Measurements from ENCODE around the gene ADAMTS8.

ADAMTS8 gene

DNA sequence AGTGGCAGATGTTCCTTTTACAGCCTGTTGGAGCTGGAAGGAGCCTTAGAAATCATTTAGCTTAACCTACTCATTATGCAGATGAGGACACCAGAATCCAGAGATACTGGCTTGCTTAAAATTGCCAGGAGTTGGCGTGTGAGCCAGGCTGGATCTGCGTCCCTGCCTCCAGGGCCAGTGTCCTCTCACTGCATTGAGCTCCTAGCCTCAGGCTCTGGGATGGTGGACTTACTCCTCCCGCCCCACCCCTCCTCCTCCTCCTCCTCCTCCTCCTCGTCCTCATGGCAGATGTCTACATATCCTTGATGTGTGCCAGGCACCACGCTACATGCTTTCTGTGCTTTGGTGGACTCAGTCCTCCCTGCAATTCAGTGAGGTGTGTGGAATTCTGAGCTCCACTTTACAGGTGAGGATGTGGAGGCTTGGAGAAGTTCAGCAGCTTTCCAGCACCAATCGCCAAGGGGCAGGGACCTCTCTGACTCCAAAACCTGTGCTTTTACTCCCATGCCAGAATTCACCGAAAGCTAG, 44.1 kb upstream of the ADAMTS8 start:
- TF ChIP-seq CREB1 (IDR thresholded peaks at IDR 0.05; ENCODE audit: low read depth) (no peak), RAD21 (IDR thresholded peaks at IDR 0.05; ENCODE audit: low read depth) (no peak), TCF12 (IDR thresholded peaks at IDR 0.05; ENCODE audit: low read depth) (no peak), CEBPB (IDR thresholded peaks at IDR 0.05) (no peak)

DNA sequence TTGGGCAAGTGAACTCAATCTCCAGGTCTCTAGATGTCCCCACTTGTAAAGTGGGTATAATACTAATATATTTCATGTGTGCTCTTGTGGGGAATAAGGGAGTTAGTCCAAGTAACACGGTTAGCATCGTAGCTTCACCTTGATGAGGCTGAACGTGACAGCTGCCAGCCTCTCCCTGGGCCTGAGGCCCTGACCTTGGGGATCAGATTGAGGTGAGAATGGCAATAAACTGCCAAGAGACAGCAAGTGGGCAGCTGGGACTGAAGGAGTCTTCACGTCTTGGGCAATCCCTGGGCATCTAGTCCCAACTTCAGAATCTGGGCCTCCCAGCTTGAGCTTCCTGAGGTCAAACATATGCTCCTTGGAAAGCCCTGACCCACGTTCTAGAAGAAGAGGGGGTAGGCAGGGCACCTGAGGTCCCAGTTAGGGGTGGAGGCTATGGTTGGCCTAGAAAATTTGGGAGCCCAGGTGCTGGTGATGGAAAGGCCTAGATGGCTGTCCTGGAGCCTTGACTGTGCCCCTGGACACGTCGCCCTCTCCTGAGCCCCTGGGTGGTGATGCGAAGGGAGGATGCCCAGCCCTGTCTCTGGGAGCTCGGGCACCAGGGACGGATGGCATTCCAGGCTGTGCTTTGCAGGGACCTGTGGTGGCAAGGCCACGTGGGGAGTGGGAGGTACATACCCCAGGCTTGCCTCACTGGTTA, 43.5 kb upstream of the ADAMTS8 start:
- TF ChIP-seq EP300 (IDR thresholded peaks at IDR 0.05; ENCODE audit: borderline replicate concordance) (no peak), TAF1 (IDR thresholded peaks at IDR 0.05; ENCODE audit: low read depth) (no peak), FOXM1 (IDR thresholded peaks at IDR 0.05; ENCODE audit: borderline replicate concordance, low read depth) (no peak), TCF12 (IDR thresholded peaks at IDR 0.05; ENCODE audit: low read depth) (no peak), EGR1 (IDR thresholded peaks at IDR 0.05) (no peak), YY1 (IDR thresholded peaks at IDR 0.05; ENCODE audit: low read depth) (no peak), CEBPB (IDR thresholded peaks at IDR 0.05) (no peak), CREB1 (IDR thresholded peaks at IDR 0.05; ENCODE audit: low read depth) (no peak), RAD21 (IDR thresholded peaks at IDR 0.05; ENCODE audit: low read depth) (no peak)
- TF ChIP-seq, protein P1, sequence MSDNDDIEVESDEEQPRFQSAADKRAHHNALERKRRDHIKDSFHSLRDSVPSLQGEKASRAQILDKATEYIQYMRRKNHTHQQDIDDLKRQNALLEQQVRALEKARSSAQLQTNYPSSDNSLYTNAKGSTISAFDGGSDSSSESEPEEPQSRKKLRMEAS (IDR thresholded peaks at IDR 0.05), result no peak
- TF ChIP-seq, protein P2, sequence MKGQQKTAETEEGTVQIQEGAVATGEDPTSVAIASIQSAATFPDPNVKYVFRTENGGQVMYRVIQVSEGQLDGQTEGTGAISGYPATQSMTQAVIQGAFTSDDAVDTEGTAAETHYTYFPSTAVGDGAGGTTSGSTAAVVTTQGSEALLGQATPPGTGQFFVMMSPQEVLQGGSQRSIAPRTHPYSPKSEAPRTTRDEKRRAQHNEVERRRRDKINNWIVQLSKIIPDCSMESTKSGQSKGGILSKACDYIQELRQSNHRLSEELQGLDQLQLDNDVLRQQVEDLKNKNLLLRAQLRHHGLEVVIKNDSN (IDR thresholded peaks at IDR 0.05), result no peak

DNA sequence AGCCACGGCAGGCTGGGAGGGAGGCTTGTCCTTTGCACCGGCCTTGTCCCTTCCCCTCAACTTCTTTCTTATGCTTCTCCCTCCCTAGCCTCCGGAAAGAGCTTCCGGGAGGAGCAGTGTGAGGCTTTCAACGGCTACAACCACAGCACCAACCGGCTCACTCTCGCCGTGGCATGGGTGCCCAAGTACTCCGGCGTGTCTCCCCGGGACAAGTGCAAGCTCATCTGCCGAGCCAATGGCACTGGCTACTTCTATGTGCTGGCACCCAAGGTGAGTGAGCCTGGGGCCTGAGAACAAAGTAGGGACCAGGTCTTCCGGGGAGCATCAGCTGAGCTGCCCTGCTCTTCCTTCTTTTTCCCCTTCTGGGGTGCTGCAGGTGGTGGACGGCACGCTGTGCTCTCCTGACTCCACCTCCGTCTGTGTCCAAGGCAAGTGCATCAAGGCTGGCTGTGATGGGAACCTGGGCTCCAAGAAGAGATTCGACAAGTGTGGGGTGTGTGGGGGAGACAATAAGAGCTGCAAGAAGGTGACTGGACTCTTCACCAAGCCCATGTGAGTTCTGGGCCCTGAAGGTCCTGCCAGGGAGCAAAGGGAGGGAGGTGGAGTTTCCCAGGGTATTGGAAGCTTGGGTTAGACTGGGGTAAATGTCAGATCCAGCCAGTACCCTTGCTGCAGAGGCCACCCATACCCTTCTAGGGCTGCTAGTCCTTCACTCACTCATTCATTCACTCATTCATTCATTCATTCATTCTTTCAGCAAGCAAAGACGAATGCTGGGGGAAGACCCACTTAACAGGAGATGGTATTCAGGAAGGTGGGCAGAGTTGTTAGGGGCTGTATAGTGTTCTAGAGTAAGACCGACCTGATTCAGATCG, 42.7 kb upstream of the ADAMTS8 start:
- TF ChIP-seq CEBPB (IDR thresholded peaks at IDR 0.05) (no peak), EP300 (IDR thresholded peaks at IDR 0.05; ENCODE audit: borderline replicate concordance) (no peak), TAF1 (IDR thresholded peaks at IDR 0.05; ENCODE audit: low read depth) (no peak), NFIC (IDR thresholded peaks at IDR 0.05) (no peak), EGR1 (IDR thresholded peaks at IDR 0.05) (no peak), TCF12 (IDR thresholded peaks at IDR 0.05; ENCODE audit: low read depth) (no peak), CREB1 (IDR thresholded peaks at IDR 0.05; ENCODE audit: low read depth) (no peak)
- TF ChIP-seq, protein P1 (IDR thresholded peaks at IDR 0.05), result no peak
- TF ChIP-seq, protein P2 (IDR thresholded peaks at IDR 0.05), result no peak
- TF ChIP-seq, protein P3, sequence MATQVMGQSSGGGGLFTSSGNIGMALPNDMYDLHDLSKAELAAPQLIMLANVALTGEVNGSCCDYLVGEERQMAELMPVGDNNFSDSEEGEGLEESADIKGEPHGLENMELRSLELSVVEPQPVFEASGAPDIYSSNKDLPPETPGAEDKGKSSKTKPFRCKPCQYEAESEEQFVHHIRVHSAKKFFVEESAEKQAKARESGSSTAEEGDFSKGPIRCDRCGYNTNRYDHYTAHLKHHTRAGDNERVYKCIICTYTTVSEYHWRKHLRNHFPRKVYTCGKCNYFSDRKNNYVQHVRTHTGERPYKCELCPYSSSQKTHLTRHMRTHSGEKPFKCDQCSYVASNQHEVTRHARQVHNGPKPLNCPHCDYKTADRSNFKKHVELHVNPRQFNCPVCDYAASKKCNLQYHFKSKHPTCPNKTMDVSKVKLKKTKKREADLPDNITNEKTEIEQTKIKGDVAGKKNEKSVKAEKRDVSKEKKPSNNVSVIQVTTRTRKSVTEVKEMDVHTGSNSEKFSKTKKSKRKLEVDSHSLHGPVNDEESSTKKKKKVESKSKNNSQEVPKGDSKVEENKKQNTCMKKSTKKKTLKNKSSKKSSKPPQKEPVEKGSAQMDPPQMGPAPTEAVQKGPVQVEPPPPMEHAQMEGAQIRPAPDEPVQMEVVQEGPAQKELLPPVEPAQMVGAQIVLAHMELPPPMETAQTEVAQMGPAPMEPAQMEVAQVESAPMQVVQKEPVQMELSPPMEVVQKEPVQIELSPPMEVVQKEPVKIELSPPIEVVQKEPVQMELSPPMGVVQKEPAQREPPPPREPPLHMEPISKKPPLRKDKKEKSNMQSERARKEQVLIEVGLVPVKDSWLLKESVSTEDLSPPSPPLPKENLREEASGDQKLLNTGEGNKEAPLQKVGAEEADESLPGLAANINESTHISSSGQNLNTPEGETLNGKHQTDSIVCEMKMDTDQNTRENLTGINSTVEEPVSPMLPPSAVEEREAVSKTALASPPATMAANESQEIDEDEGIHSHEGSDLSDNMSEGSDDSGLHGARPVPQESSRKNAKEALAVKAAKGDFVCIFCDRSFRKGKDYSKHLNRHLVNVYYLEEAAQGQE (IDR thresholded peaks at IDR 0.05; ENCODE audit: low read depth), result no peak

DNA sequence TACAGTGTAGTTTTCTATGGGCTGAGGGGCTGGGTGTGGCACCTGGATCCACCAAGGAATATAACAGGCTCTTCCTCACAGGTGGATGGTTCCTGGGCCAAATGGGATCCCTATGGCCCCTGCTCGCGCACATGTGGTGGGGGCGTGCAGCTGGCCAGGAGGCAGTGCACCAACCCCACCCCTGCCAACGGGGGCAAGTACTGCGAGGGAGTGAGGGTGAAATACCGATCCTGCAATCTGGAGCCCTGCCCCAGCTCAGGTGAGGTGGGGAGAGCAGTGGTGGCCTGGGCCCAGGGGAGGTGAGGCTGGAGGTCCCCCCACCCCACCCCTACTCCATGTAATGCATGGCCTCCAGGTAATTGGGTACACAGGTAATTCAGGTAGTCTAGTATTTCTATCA, 40.8 kb upstream of the ADAMTS8 start:
- TF ChIP-seq FOXM1 (IDR thresholded peaks at IDR 0.05; ENCODE audit: borderline replicate concordance, low read depth), result no peak
- TF ChIP-seq CREB1 (IDR thresholded peaks at IDR 0.05; ENCODE audit: low read depth), result no peak
- TF ChIP-seq NFIC (IDR thresholded peaks at IDR 0.05), result no peak
- TF ChIP-seq EGR1 (IDR thresholded peaks at IDR 0.05), result no peak
- TF ChIP-seq RAD21 (IDR thresholded peaks at IDR 0.05; ENCODE audit: low read depth), result no peak

DNA sequence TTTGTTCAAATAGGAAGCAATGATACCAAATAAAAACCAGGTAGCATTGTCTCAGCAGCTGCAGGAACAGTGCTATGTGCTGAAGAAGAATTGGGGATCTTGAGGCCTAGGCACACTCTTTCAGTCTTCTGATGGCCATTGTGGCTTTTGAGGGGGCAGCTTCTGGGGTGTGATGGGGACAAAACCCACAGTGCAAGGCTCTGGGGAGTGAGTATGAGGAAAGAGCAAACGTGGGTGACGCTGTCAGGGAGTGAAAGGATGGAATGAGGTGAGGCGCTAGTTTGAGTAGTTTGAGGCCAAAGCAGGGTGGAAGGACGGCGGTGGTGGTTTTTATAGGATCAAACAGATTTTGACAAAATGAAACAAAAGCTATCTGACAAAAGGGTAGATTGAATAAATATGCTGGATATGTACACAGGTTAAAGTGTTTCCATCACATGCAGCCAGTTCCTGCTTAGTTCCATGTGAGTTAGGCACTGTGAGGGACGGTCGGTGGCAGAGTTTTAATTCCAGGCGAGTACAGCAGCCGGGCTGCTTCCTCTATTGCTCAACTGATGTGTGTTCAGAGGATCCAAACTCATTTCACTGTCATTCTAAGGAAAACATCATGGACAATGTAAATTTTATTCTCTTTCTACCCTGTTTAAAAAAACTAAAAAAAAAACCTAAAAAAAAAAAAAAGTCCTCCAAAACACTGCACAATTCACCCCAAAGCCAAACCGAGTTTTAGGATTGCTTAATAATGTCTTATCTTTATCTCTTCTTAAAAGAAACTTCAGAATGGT, 38.9 kb upstream of the ADAMTS8 start:
- TF ChIP-seq FOXM1 (IDR thresholded peaks at IDR 0.05; ENCODE audit: borderline replicate concordance, low read depth), result no peak
- TF ChIP-seq EP300 (IDR thresholded peaks at IDR 0.05; ENCODE audit: borderline replicate concordance), result no peak

DNA sequence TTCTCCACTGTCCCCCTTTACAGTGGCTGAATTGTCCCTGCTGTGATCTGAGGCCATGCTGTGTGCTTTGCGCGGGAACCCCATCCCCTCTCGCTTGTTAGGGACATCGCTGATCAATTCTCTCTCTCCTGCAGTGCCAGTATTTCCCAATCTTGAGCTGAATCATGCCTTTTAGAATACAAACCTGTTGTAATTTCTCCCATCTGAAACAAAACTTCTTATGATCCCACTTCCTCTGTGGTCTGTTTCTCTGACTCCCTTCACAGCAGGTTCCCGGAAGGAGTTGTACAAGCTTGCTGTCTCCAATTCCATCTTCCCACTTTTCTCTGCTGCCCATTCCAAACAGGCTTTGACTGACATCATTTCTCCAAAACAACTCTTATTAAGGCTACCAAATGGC, 36.9 kb upstream of the ADAMTS8 start:
- TF ChIP-seq, protein P1 (IDR thresholded peaks at IDR 0.05), result no peak
- no peak for TF ChIP-seq CEBPB (IDR thresholded peaks at IDR 0.05)
- no peak for TF ChIP-seq CREB1 (IDR thresholded peaks at IDR 0.05; ENCODE audit: low read depth)
- no peak for TF ChIP-seq ZBTB7A (IDR thresholded peaks at IDR 0.05; ENCODE audit: low read depth)
- no peak for TF ChIP-seq TEAD4 (IDR thresholded peaks at IDR 0.05)
- TF ChIP-seq, protein P3 (IDR thresholded peaks at IDR 0.05; ENCODE audit: low read depth), result no peak
- TF ChIP-seq FOXM1 (IDR thresholded peaks at IDR 0.05; ENCODE audit: borderline replicate concordance, low read depth), result no peak
- TF ChIP-seq YY1 (IDR thresholded peaks at IDR 0.05; ENCODE audit: low read depth), result no peak

Measured in Ishikawa (cell line).